ENCODE results near the gene TSPEAR. TPM values are rescaled to one million over a fixed set of nuclear protein-coding genes. Genes with fewer than 3 reads are reported as not detected.

Gene TSPEAR
- total and polyA plus RNA-seq, 2 donors (not counting 1 experiment from before 2014, with no cell fraction given), result not detected

DNA sequence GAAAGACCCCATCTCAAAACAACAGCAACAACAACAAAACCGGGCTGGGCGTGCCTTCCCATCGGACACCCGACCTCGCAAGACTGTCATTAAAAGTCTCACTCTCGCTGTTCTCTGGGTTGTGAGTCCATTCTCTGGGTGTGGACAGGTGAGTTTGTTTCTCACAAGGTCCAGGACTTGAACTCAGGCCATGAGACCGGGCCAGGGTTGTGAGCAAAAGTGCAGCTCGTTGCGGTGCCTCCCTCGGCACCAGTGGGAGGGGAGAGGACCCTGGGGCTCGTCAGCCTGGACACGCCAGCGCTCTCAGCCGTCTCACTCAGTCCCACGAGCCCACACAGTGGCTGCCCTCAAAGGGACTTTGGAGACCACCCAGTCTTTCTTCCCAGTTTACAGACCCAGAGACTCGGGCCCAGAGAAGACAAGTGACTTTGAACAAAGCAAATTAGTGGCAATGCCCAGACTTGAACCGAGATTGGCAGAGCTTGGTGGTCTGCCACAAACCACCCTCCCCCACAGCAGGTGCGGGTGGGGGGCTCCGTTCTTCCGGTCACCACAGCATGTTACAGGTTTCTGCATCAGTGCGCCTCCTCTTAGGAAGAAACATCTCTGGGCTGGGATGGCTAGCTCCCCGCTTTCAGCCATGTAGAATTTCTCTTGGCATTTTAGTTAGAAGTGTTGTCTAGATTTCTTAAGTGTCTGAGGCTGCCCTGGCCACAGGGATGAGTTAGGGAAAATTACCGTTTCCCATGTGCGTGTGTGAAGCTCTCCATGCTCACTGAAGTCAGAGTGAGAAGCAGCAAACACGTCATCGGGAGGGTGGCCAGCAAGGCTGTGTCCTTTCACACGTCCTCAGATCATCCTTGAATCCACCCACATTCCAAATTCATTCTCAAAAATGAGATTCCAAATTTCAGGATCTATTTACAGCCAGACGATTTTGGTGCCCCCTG is 227.8 kb downstream of the TSPEAR start:
- Mint-ChIP-seq H3K27ac (no peak overlapping the region), H3K4me3 (no peak overlapping the region), H3K27me3 (peaks cover 5% of the 10 kb centered on the region), H3K9me3 (ENCODE audit: insufficient read depth) (no peaks in the 10 kb centered on the region), H3K4me1 (peaks cover 2% of the 10 kb centered on the region)
- intact Hi-C loops (cut with micrococcal nuclease), result loop anchor here (10.0 kb wide), 2 partner anchors 129 to 669 kb away; partner anchors contain the start of gene TRPM2
- H3K27me3 ChIP-seq (replicated peaks in 1 of 4; ENCODE audit: control extremely low read depth in 1 of 4, control insufficient read depth in 3 of 4, insufficient read depth in 4 of 4, low read length in 3 of 4), result peaks cover 0 to 6% (median 0%) of the 10 kb centered on the region in 4 experiments
- ChIA-PET CTCF (no interaction called here), POLR2A (no interaction called here)
- H3K79me2 ChIP-seq (ENCODE audit: control insufficient read depth, insufficient read depth, low read length), result no peaks in the 10 kb centered on the region
- H3K27ac ChIP-seq (ENCODE audit: low read length in 2 of 2), result no peak overlapping the region
- WGBS (ENCODE audit: insufficient coverage), result 80% methylated on average over 22 of the region's 28 CpGs
- DNase-seq (no peak), ATAC-seq (ENCODE audit: low read depth) (no peak)
- TF ChIP-seq CTCF (IDR thresholded peaks at IDR 0.05) (no peak), EZH2 (IDR thresholded peaks at IDR 0.05; ENCODE audit: borderline replicate concordance, insufficient read depth, low read depth, low read length, poor library complexity, severe bottlenecking) (no peak)
- peaks cover 3 to 8% (median 5%) of the 10 kb centered on the region in 3 donors for H3K9me3 ChIP-seq (ENCODE audit: control extremely low read depth in 1 of 3, control insufficient read depth in 2 of 3, insufficient read depth in 1 of 3, low read length in 2 of 3)
- no peak overlapping the region for H3K9ac ChIP-seq (ENCODE audit: low read length)
- H2AFZ ChIP-seq (ENCODE audit: insufficient read depth, low read depth, low read length, poor library complexity, severe bottlenecking), result no peak overlapping the region
- H3K4me1 ChIP-seq (ENCODE audit: control insufficient read depth in 2 of 2, insufficient read depth in 2 of 2, low read length in 2 of 2), result peaks cover 0 to 5% of the 10 kb centered on the region in 2 donors
- H3K4me2 ChIP-seq (replicated peaks; ENCODE audit: low read depth, low read length, poor library complexity, severe bottlenecking), result no peak overlapping the region
- H3K36me3 ChIP-seq (replicated peaks in 1 of 2; ENCODE audit: control extremely low read depth in 1 of 2, control insufficient read depth in 1 of 2, extremely low read depth in 1 of 2, insufficient read depth in 2 of 2, low read length in 1 of 2), result no peaks in the 10 kb centered on the region
- no peaks in the 10 kb centered on the region for H4K20me1 ChIP-seq (ENCODE audit: control insufficient read depth, insufficient read depth, low read length, poor library complexity, severe bottlenecking)
- no peak overlapping the region for H3K4me3 ChIP-seq (ENCODE audit: control extremely low read depth in 1 of 5, extremely low read depth in 1 of 5, insufficient read depth in 1 of 5, low read depth in 2 of 5, low read length in 4 of 5)

Data from B cell (primary cell).